K562 treated with DMSO at 1 percent for 48 hours (cell line): Measurements from ENCODE around the gene TMC5. TPM values are rescaled to one million over a fixed set of nuclear protein-coding genes. Genes with fewer than 3 reads are reported as not detected.

Source experiments
- total RNA-seq: library from RNA; unstranded; fragments of 300-600 nt; gene quantifications from 2 replicates; pipeline ENCODE4 v1.2.3, GENCODE V29; 2022; ENCODE audit warnings: low replicate concordance; ENCODE audit errors: extremely low read depth

Gene TMC5
- not detected in 2 replicates for total RNA-seq

GRCh38 chr16:19417640-19418039 is at the start of gene TMC5:
TMC5 (plus strand) TSS chr16:19417883; CDS start chr16:19440039, 22,156 bp downstream.

GRCh38 chr16:19521471-19522396 is 104.1 kb downstream of the TMC5 start, which contains the start of gene GDE1:
GDE1 (minus strand) TSS chr16:19522098; CDS start chr16:19521964, 134 bp downstream.

GRCh38 chr16:19523559-19524355 is 106.1 kb downstream of the TMC5 start, which contains the start of gene CCP110:
CCP110 (plus strand) TSS chr16:19523942; CDS start chr16:19527882, 3,940 bp downstream.

Other genes starting within 250 kb of the TMC5 start
- gene SYT17, start 249.6 kb upstream of the TMC5 start, total RNA-seq, result not detected in 2 replicates
- gene CLEC19A, start 132.2 kb upstream of the TMC5 start, total RNA-seq, result not detected in 2 replicates
- not detected in 2 replicates for gene GDE1, start 104.2 kb downstream of the TMC5 start, total RNA-seq
- gene CCP110, start 106.1 kb downstream of the TMC5 start, total RNA-seq, result not detected in 2 replicates
- not detected in 2 replicates for gene VPS35L, start 137.8 kb downstream of the TMC5 start, total RNA-seq